Mesendoderm (in vitro differentiated cells): ENCODE results near the gene IRAK3.

Experiments
- DNase-seq: peaks from one replicate; pipeline ENCODE4 v3.0.0; 2013
- H2AK5ac ChIP-seq: 2 replicates; pipeline ENCODE4 v1.6.1; 2013; ENCODE audit warnings: low read length, inconsistent platforms
- H2BK120ac ChIP-seq: 2 replicates; pipeline ENCODE4 v1.6.1; 2013; ENCODE audit warnings: low read depth, mild to moderate bottlenecking, low read length, moderate library complexity, mixed read lengths
- H2BK15ac ChIP-seq: replicated peaks from 2 replicates; pipeline ENCODE4 v1.6.1; 2013; ENCODE audit warnings: low read depth, mild to moderate bottlenecking, moderate library complexity
- H2BK5ac ChIP-seq: 2 replicates; pipeline ENCODE4 v1.6.1; 2013; ENCODE audit warnings: low read length, inconsistent platforms
- H3K18ac ChIP-seq: 2 replicates; pipeline ENCODE4 v1.6.1; 2013; ENCODE audit warnings: mild to moderate bottlenecking, low read length, mixed read lengths
- H3K23ac ChIP-seq: one replicate; pipeline ENCODE4 v1.6.1; 2013; ENCODE audit warnings: low read length
- H3K27ac ChIP-seq: 2 replicates; pipeline ENCODE4 v1.5.1; 2013; ENCODE audit warnings: low read depth, mild to moderate bottlenecking, inconsistent platforms, low read length, moderate library complexity
- H3K27me3 ChIP-seq: 2 replicates; pipeline ENCODE4 v1.6.1; 2013; ENCODE audit warnings: low read length, control low read depth, mild to moderate bottlenecking, inconsistent platforms; ENCODE audit not compliant: insufficient read depth, poor library complexity
- H3K36me3 ChIP-seq: 2 replicates; pipeline ENCODE4 v1.6.1; 2013; ENCODE audit warnings: low read length, inconsistent platforms; ENCODE audit not compliant: control insufficient read depth, insufficient read depth
- H3K4ac ChIP-seq: one replicate; pipeline ENCODE4 v1.6.1; 2013; ENCODE audit warnings: low read depth, mild to moderate bottlenecking, low read length, moderate library complexity
- H3K4me1 ChIP-seq: 2 replicates; pipeline ENCODE4 v1.6.1; 2013; ENCODE audit warnings: low read depth, low read length, inconsistent platforms; ENCODE audit not compliant: control insufficient read depth
- H3K4me2 ChIP-seq: 2 replicates; pipeline ENCODE4 v1.6.1; 2013; ENCODE audit warnings: low read length
- H3K4me3 ChIP-seq: 2 replicates; pipeline ENCODE4 v1.5.1; 2013; ENCODE audit warnings: mild to moderate bottlenecking, low read length
- H3K56ac ChIP-seq: one replicate; pipeline ENCODE4 v1.6.1; 2013; ENCODE audit warnings: low read length
- H3K79me1 ChIP-seq: 2 replicates; pipeline ENCODE4 v1.6.1; 2013; ENCODE audit warnings: low read length, inconsistent platforms
- H3K79me2 ChIP-seq: 2 replicates; pipeline ENCODE4 v1.6.1; 2013; ENCODE audit warnings: mild to moderate bottlenecking, low read length; ENCODE audit not compliant: control insufficient read depth, insufficient read depth
- H3K9ac ChIP-seq: 2 replicates; pipeline ENCODE4 v1.6.1; 2013; ENCODE audit warnings: low read length, inconsistent platforms
- H4K5ac ChIP-seq: one replicate; pipeline ENCODE4 v1.6.1; 2013; ENCODE audit warnings: low read length
- H4K8ac ChIP-seq: one replicate; pipeline ENCODE4 v1.6.1; 2013; ENCODE audit warnings: low read depth, mild to moderate bottlenecking, control low read depth, low read length, moderate library complexity
- WGBS: extraction: QIAGEN DNeasy Blood & Tissue Kit; methylation state at CpG from one replicate; pipeline ENCODE4 v1.1.7; 2013; ENCODE audit warnings: low lambda C conversion rate, missing lambda C conversion rate; ENCODE audit not compliant: insufficient coverage; ENCODE audit errors: extremely low coverage; 5-methylcytosine and 5-hydroxymethylcytosine counted together

Gene IRAK3

GRCh38 chr12:66258011-66258410, 69.0 kb downstream of the IRAK3 start:
- Histone ChIP-seq H3K18ac (no peak overlapping the region), H3K4me1 (no peaks in the 10 kb centered on the region), H2BK15ac (no peak overlapping the region), H3K27ac (no peak overlapping the region), H3K23ac (no peak overlapping the region), H4K5ac (no peak overlapping the region), H3K56ac (no peak overlapping the region), H3K4ac (no peak overlapping the region), H3K79me2 (no peaks in the 10 kb centered on the region), H3K36me3 (no peaks in the 10 kb centered on the region), H4K8ac (no peak overlapping the region), H3K9ac (no peak overlapping the region), H2AK5ac (no peak overlapping the region), H3K79me1 (no peaks in the 10 kb centered on the region), H2BK5ac (no peak overlapping the region), H3K4me2 (no peak overlapping the region), H2BK120ac (no peak overlapping the region), H3K4me3 (no peak overlapping the region), H3K27me3 (no peaks in the 10 kb centered on the region)
- WGBS = no CpG with 5 or more reads among the region's 3 CpGs
- no peak for DNase-seq

GRCh38 chr12:66262737-66263136, 73.7 kb downstream of the IRAK3 start:
- no peak overlapping the region for H3K18ac ChIP-seq
- H3K4me1 ChIP-seq = peaks cover 2% of the 10 kb centered on the region
- H3K79me1 ChIP-seq = no peaks in the 10 kb centered on the region
- no peak overlapping the region for H2AK5ac ChIP-seq
- no peak overlapping the region for H3K27ac ChIP-seq
- H3K4me2 ChIP-seq = no peak overlapping the region
- H2BK5ac ChIP-seq = no peak overlapping the region
- no peak overlapping the region for H4K8ac ChIP-seq
- H2BK15ac ChIP-seq = no peak overlapping the region
- H3K4ac ChIP-seq = no peak overlapping the region
- H3K36me3 ChIP-seq = no peaks in the 10 kb centered on the region
- DNase-seq = no peak
- no peak overlapping the region for H3K9ac ChIP-seq
- no peak overlapping the region for H4K5ac ChIP-seq
- no peak overlapping the region for H3K23ac ChIP-seq
- H3K56ac ChIP-seq = no peak overlapping the region
- H2BK120ac ChIP-seq = no peak overlapping the region
- no peaks in the 10 kb centered on the region for H3K79me2 ChIP-seq
- H3K27me3 ChIP-seq = no peaks in the 10 kb centered on the region
- H3K4me3 ChIP-seq = no peak overlapping the region

- no peak for DNase-seq
- Histone ChIP-seq H3K4me2 (no peak overlapping the region), H3K27me3 (no peaks in the 10 kb centered on the region), H3K56ac (no peak overlapping the region), H3K4me3 (no peak overlapping the region), H3K9ac (no peak overlapping the region), H3K4ac (no peak overlapping the region), H3K79me2 (no peaks in the 10 kb centered on the region), H2BK5ac (no peak overlapping the region), H2BK120ac (no peak overlapping the region), H4K8ac (no peak overlapping the region), H2BK15ac (no peak overlapping the region), H3K36me3 (no peaks in the 10 kb centered on the region), H3K27ac (no peak overlapping the region), H2AK5ac (no peak overlapping the region), H3K23ac (no peak overlapping the region), H4K5ac (no peak overlapping the region), H3K4me1 (peaks cover 2% of the 10 kb centered on the region), H3K79me1 (no peaks in the 10 kb centered on the region), H3K18ac (no peak overlapping the region)
- no CpG with 5 or more reads among the region's 3 CpGs for WGBS
Measured at GRCh38 chr12:66268562-66268961, 79.5 kb downstream of the IRAK3 start.

GRCh38 chr12:66269142-66269541, 80.1 kb downstream of the IRAK3 start:
- Histone ChIP-seq H3K4me3 (no peak overlapping the region), H3K18ac (no peak overlapping the region), H2BK15ac (no peak overlapping the region), H3K27me3 (no peaks in the 10 kb centered on the region), H2BK5ac (no peak overlapping the region), H3K23ac (no peak overlapping the region), H3K27ac (no peak overlapping the region), H4K5ac (no peak overlapping the region), H3K36me3 (no peaks in the 10 kb centered on the region), H4K8ac (no peak overlapping the region), H3K79me2 (no peaks in the 10 kb centered on the region), H3K79me1 (no peaks in the 10 kb centered on the region), H3K4me2 (no peak overlapping the region), H2BK120ac (no peak overlapping the region), H3K4ac (no peak overlapping the region), H3K56ac (no peak overlapping the region), H3K9ac (no peak overlapping the region), H2AK5ac (no peak overlapping the region), H3K4me1 (peaks cover 2% of the 10 kb centered on the region)
- DNase-seq = no peak
- no CpG with 5 or more reads among the region's 6 CpGs for WGBS

GRCh38 chr12:66269757-66270383, 80.9 kb downstream of the IRAK3 start:
- peak; percentile 84 for DNase-seq
- Histone ChIP-seq H3K4me3 (no peak overlapping the region), H3K4ac (no peak overlapping the region), H3K4me2 (no peak overlapping the region), H3K56ac (no peak overlapping the region), H4K5ac (no peak overlapping the region), H2BK120ac (no peak overlapping the region), H4K8ac (no peak overlapping the region), H3K36me3 (no peaks in the 10 kb centered on the region), H3K27ac (no peak overlapping the region), H2BK5ac (no peak overlapping the region), H2AK5ac (no peak overlapping the region), H3K23ac (no peak overlapping the region), H2BK15ac (no peak overlapping the region), H3K79me2 (no peaks in the 10 kb centered on the region), H3K9ac (no peak overlapping the region), H3K27me3 (no peaks in the 10 kb centered on the region), H3K18ac (peak overlapping the region; percentile 32), H3K4me1 (peaks cover 2% of the 10 kb centered on the region), H3K79me1 (no peaks in the 10 kb centered on the region)
- no CpG with 5 or more reads among the region's 5 CpGs for WGBS

GRCh38 chr12:66270613-66271012, 81.6 kb downstream of the IRAK3 start:
- H2BK5ac ChIP-seq = no peak overlapping the region
- H3K23ac ChIP-seq = no peak overlapping the region
- no peak overlapping the region for H3K9ac ChIP-seq
- WGBS = no CpG with 5 or more reads among the region's 1 CpG
- H3K4me1 ChIP-seq = peaks cover 2% of the 10 kb centered on the region
- H3K4ac ChIP-seq = no peak overlapping the region
- H3K27ac ChIP-seq = no peak overlapping the region
- DNase-seq = no peak
- H4K8ac ChIP-seq = no peak overlapping the region
- no peaks in the 10 kb centered on the region for H3K79me1 ChIP-seq
- H3K4me2 ChIP-seq = no peak overlapping the region
- no peak overlapping the region for H4K5ac ChIP-seq
- no peaks in the 10 kb centered on the region for H3K36me3 ChIP-seq
- H3K4me3 ChIP-seq = no peak overlapping the region
- no peaks in the 10 kb centered on the region for H3K79me2 ChIP-seq
- H2BK15ac ChIP-seq = no peak overlapping the region
- no peaks in the 10 kb centered on the region for H3K27me3 ChIP-seq
- no peak overlapping the region for H3K56ac ChIP-seq
- H2AK5ac ChIP-seq = no peak overlapping the region
- no peak overlapping the region for H2BK120ac ChIP-seq
- H3K18ac ChIP-seq = no peak overlapping the region
